Dendritic cell treated with granulocyte-macrophage colony-stimulating factor and Interleukin-4, amounts not matched to agents 40 ng/mL and 50 ng/mL, for 4 days (primary cell): ENCODE data around the gene ZNF747.
A peak's percentile ranks its signal among the peaks of the same experiment; 100 is the strongest.

Source experiments
- H3K27ac Mint-ChIP-seq: one replicate; pipeline ENCODE4 v1.8.0; 2022; ENCODE audit warnings: mild to moderate bottlenecking, mixed read lengths
- H3K27me3 Mint-ChIP-seq: one replicate; pipeline ENCODE4 v1.8.0; 2022; ENCODE audit warnings: mild to moderate bottlenecking, mixed read lengths
- H3K36me3 Mint-ChIP-seq: one replicate; pipeline ENCODE4 v1.8.0; 2022; ENCODE audit warnings: low read depth, mixed read lengths
- H3K4me1 Mint-ChIP-seq: one replicate; pipeline ENCODE4 v1.8.0; 2022; ENCODE audit warnings: low read depth, mixed read lengths
- H3K4me3 Mint-ChIP-seq: one replicate; pipeline ENCODE4 v1.8.0; 2022; ENCODE audit warnings: mild to moderate bottlenecking, moderate library complexity, mixed read lengths
- H3K9me3 Mint-ChIP-seq: one replicate; pipeline ENCODE4 v1.8.0; 2022; ENCODE audit warnings: mixed read lengths
- intact Hi-C: fragments of 100-400 bp; cut with micrococcal nuclease; formaldehyde crosslinking; loops from one replicate; pipeline ENCODE4 v1.15.0; 2022

The ZNF747 gene

GRCh38 chr16:30565984-30566383 lies 31.3 kb upstream of the ZNF747 start:
- Mint-ChIP-seq H3K27me3 (peaks cover 8% of the 10 kb centered on the region), H3K4me3 (no peak overlapping the region), H3K4me1 (peaks cover 52% of the 10 kb centered on the region), H3K27ac (peak overlapping the region; percentile 23), H3K36me3 (peaks cover 5% of the 10 kb centered on the region), H3K9me3 (no peaks in the 10 kb centered on the region)
- intact Hi-C loops = no loop called here

- Mint-ChIP-seq H3K27ac (no peak overlapping the region), H3K36me3 (peaks cover 5% of the 10 kb centered on the region), H3K4me3 (no peak overlapping the region), H3K27me3 (peaks cover 8% of the 10 kb centered on the region), H3K4me1 (peaks cover 53% of the 10 kb centered on the region), H3K9me3 (no peaks in the 10 kb centered on the region)
- intact Hi-C loops = no loop called here
Measured at GRCh38 chr16:30565526-30565925, 30.9 kb upstream of the ZNF747 start.

- H3K4me3 Mint-ChIP-seq = peak overlapping the region; percentile 88
- peaks cover 8% of the 10 kb centered on the region for H3K27me3 Mint-ChIP-seq
- H3K27ac Mint-ChIP-seq = peak overlapping the region; percentile 99
- H3K4me1 Mint-ChIP-seq = peaks cover 57% of the 10 kb centered on the region
- H3K9me3 Mint-ChIP-seq = no peaks in the 10 kb centered on the region
- intact Hi-C loops = no loop called here
- H3K36me3 Mint-ChIP-seq = peaks cover 13% of the 10 kb centered on the region
Measured at GRCh38 chr16:30562021-30562420, 27.4 kb upstream of the ZNF747 start.

- Mint-ChIP-seq H3K27ac (peak overlapping the region; percentile 99), H3K36me3 (peaks cover 18% of the 10 kb centered on the region), H3K4me3 (peak overlapping the region; percentile 88), H3K27me3 (peaks cover 3% of the 10 kb centered on the region), H3K4me1 (peaks cover 55% of the 10 kb centered on the region), H3K9me3 (no peaks in the 10 kb centered on the region)
- intact Hi-C loops = no loop called here
Measured at GRCh38 chr16:30561089-30561816, 26.6 kb upstream of the ZNF747 start.

- H3K4me1 Mint-ChIP-seq = peaks cover 60% of the 10 kb centered on the region
- intact Hi-C loops = no loop called here
- H3K27me3 Mint-ChIP-seq = no peaks in the 10 kb centered on the region
- H3K36me3 Mint-ChIP-seq = peaks cover 33% of the 10 kb centered on the region
- peak overlapping the region; percentile 99 for H3K27ac Mint-ChIP-seq
- H3K4me3 Mint-ChIP-seq = peak overlapping the region; percentile 2
- H3K9me3 Mint-ChIP-seq = no peaks in the 10 kb centered on the region
Measured at GRCh38 chr16:30559690-30560089, 25.0 kb upstream of the ZNF747 start.

GRCh38 chr16:30558789-30559377 lies 24.2 kb upstream of the ZNF747 start:
- Mint-ChIP-seq H3K4me3 (peak overlapping the region; percentile 92), H3K27ac (peak overlapping the region; percentile 99), H3K36me3 (peaks cover 41% of the 10 kb centered on the region), H3K4me1 (peaks cover 61% of the 10 kb centered on the region), H3K27me3 (no peaks in the 10 kb centered on the region), H3K9me3 (no peaks in the 10 kb centered on the region)
- intact Hi-C loops = no loop called here

GRCh38 chr16:30557957-30558788 lies 23.5 kb upstream of the ZNF747 start, which contains the start of gene ZNF764:
Gene ZNF764, minus strand, starts transcription at chr16:30558374. Its CDS starts 192 bp downstream, at chr16:30558182.
- H3K27ac Mint-ChIP-seq = peak within 1 kb of the TSS; percentile 99
- peaks cover 65% of the 10 kb centered on the region for H3K4me1 Mint-ChIP-seq
- intact Hi-C loops = no loop called here
- H3K4me3 Mint-ChIP-seq = peak within 1 kb of the TSS; percentile 92
- no peaks in the 10 kb centered on the region for H3K9me3 Mint-ChIP-seq
- H3K36me3 Mint-ChIP-seq = peaks cover 48% of the 10 kb centered on the region
- no peaks in the 10 kb centered on the region for H3K27me3 Mint-ChIP-seq

GRCh38 chr16:30557707-30557956 lies 23.0 kb upstream of the ZNF747 start:
- no peaks in the 10 kb centered on the region for H3K27me3 Mint-ChIP-seq
- intact Hi-C loops = no loop called here
- H3K4me3 Mint-ChIP-seq = peak overlapping the region; percentile 92
- peaks cover 54% of the 10 kb centered on the region for H3K36me3 Mint-ChIP-seq
- H3K4me1 Mint-ChIP-seq = peaks cover 71% of the 10 kb centered on the region
- H3K27ac Mint-ChIP-seq = peak overlapping the region; percentile 99
- no peaks in the 10 kb centered on the region for H3K9me3 Mint-ChIP-seq

GRCh38 chr16:30556125-30556473 lies 21.4 kb upstream of the ZNF747 start:
- intact Hi-C loops = no loop called here
- H3K4me3 Mint-ChIP-seq = peak overlapping the region; percentile 17
- no peaks in the 10 kb centered on the region for H3K9me3 Mint-ChIP-seq
- H3K4me1 Mint-ChIP-seq = peaks cover 71% of the 10 kb centered on the region
- H3K27ac Mint-ChIP-seq = peak overlapping the region; percentile 99
- H3K36me3 Mint-ChIP-seq = peaks cover 51% of the 10 kb centered on the region
- no peaks in the 10 kb centered on the region for H3K27me3 Mint-ChIP-seq

- intact Hi-C loops = no loop called here
Measured at GRCh38 chr16:30555315-30556124, 20.9 kb upstream of the ZNF747 start.

GRCh38 chr16:30554557-30555314 lies 20.1 kb upstream of the ZNF747 start:
- H3K4me3 Mint-ChIP-seq = no peak overlapping the region
- peaks cover 60% of the 10 kb centered on the region for H3K4me1 Mint-ChIP-seq
- intact Hi-C loops = no loop called here
- peak overlapping the region; percentile 79 for H3K27ac Mint-ChIP-seq
- no peaks in the 10 kb centered on the region for H3K27me3 Mint-ChIP-seq
- H3K36me3 Mint-ChIP-seq = peaks cover 51% of the 10 kb centered on the region
- H3K9me3 Mint-ChIP-seq = no peaks in the 10 kb centered on the region

More at GRCh38 chr16:30555315-30556124, 20.9 kb upstream of the ZNF747 start:
- peak overlapping the region; percentile 99 for H3K27ac Mint-ChIP-seq
- H3K4me3 Mint-ChIP-seq = no peak overlapping the region
- peaks cover 51% of the 10 kb centered on the region for H3K36me3 Mint-ChIP-seq
- no peaks in the 10 kb centered on the region for H3K27me3 Mint-ChIP-seq
- H3K9me3 Mint-ChIP-seq = no peaks in the 10 kb centered on the region
- peaks cover 66% of the 10 kb centered on the region for H3K4me1 Mint-ChIP-seq

- H3K9me3 Mint-ChIP-seq = no peaks in the 10 kb centered on the region
- intact Hi-C loops = no loop called here
- H3K27ac Mint-ChIP-seq = peak overlapping the region; percentile 79
- no peaks in the 10 kb centered on the region for H3K27me3 Mint-ChIP-seq
- peaks cover 51% of the 10 kb centered on the region for H3K36me3 Mint-ChIP-seq
- peak overlapping the region; percentile 6 for H3K4me3 Mint-ChIP-seq
- H3K4me1 Mint-ChIP-seq = peaks cover 51% of the 10 kb centered on the region
Measured at GRCh38 chr16:30553393-30553899, 18.8 kb upstream of the ZNF747 start.

- peak overlapping the region; percentile 79 for H3K27ac Mint-ChIP-seq
- peaks cover 51% of the 10 kb centered on the region for H3K4me1 Mint-ChIP-seq
- no peaks in the 10 kb centered on the region for H3K27me3 Mint-ChIP-seq
- no peak overlapping the region for H3K4me3 Mint-ChIP-seq
- intact Hi-C loops = no loop called here
- H3K9me3 Mint-ChIP-seq = no peaks in the 10 kb centered on the region
- H3K36me3 Mint-ChIP-seq = peaks cover 49% of the 10 kb centered on the region
Measured at GRCh38 chr16:30552956-30553355, 18.3 kb upstream of the ZNF747 start.
